Iris pigment epithelial cell (primary cell): ENCODE results near the gene DAZAP1.
"Not testable (repeated sequence)": the region's sequence is repeated elsewhere in the genome, so short reads cannot be mapped to it uniquely, and the experiment has no call there.

Experiments
- DNase-seq: peaks from one replicate; pipeline ENCODE4 v3.0.0-alpha.2; 2011; ENCODE audit warnings: low read depth

DAZAP1 gene

DNA sequence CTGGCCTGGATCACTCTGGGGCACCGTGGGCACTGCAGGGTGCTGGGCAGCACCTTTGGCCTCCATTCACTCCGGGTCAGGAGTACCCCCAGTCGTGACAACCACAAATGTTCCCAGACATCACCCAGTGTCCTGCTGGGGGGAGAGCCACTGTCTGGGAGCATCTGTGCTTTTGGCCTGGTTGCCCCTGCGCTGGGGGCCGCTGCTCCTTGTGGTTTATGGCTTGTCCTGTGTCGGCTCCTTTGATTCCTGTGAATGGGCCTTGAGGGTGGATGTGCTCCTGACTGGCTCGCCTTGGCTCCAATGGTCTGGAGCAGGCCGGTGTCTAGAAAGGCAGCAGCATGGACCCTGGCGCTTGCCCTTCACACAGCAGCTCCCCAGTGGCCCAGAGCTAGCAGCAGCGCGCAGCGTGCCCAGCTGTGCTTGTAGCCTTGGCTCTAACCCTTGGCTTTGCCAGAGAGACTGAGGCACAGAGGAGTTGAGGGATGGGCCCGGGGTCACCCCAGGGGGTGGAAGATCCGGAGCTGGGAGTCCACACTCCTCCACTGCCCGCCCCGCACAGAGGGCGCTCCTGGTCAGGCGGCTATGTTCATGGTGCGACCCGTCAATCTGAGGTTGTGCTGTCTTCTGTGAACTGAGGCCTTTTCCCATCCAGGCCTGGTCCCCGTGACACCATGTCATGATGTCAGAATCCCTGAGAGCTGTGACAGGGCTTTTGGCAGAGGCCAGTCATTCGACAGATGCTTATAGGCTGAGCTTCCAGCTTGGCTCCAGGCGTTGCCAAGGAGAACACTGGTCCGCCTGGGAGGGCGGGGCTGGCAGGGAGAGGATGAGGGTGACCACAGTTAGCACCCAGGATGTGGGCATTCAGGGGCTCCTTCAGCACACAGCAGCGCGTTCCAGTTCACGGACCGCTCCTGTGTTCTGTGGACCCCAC lies 4.1 kb downstream of the DAZAP1 start:
- DNase-seq: peak; percentile 42

DNA sequence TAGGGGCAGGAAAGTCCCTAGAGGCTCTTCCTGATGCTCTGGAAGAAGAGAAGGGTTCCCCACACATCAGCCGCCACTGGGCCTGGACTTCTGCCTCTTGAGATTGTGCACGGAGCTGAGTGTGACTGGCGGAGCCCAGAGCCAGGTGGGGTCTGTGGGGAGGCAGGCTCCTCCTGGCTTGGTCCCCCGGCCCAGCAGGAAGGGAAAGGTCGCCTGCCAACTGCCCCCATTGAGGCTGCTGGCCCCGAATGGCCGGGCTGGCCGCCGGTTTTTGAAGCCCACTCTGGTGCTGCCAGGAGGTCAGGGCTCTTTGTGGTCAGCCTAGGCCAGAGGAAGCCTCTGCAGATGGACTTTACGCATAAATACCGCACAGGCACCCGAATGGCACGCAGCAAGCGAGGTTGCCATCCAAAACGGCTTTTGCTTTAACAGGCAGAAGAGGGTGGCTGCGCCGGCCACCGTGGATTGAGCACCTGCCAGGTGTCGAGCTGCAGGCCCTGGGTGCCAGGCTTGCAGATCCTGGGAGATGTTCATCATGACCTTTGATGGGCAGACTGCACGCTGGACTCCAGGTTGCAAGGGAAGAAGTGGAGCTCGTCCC lies 5.0 kb downstream of the DAZAP1 start:
- DNase-seq: no peak

DNA sequence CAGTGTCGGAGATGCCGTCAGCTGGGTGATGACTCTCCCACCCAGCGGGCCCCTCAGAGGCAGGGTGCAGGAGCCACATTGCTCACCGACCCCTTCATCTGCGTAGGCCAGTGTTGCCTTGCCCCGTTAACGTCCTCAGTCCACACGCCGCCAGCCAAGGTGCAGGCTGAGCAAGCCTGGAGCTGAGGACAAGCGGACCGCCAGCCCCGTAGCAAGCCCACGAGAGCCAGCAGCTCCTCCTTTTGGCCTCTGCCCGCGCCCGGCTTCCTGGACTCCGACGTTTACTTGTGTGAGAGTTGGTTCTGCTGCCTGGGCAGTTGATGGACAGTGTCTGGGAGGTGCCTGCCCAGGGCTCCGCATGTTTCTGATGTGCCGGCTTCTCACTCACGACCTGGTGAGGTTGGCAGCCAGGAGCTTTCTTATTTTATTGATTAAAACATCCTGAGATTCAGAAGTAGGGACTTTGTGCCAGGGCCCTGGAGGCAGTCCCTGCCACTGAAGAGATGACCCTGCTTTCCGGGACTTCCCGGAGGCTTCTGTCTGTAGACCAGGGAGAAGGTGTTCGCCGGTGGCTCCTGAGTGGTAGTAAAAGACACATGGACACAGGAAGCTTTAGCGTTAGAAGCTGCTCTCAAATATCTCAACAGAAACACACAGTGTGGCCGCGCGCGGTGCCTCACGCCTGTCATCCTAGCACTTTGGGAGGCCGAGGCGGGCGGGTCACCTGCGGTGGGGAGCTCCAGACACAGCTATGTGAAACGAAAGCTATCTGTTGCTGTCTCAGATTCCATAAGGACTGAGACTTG lies 5.8 kb downstream of the DAZAP1 start:
- DNase-seq: no peak

DNA sequence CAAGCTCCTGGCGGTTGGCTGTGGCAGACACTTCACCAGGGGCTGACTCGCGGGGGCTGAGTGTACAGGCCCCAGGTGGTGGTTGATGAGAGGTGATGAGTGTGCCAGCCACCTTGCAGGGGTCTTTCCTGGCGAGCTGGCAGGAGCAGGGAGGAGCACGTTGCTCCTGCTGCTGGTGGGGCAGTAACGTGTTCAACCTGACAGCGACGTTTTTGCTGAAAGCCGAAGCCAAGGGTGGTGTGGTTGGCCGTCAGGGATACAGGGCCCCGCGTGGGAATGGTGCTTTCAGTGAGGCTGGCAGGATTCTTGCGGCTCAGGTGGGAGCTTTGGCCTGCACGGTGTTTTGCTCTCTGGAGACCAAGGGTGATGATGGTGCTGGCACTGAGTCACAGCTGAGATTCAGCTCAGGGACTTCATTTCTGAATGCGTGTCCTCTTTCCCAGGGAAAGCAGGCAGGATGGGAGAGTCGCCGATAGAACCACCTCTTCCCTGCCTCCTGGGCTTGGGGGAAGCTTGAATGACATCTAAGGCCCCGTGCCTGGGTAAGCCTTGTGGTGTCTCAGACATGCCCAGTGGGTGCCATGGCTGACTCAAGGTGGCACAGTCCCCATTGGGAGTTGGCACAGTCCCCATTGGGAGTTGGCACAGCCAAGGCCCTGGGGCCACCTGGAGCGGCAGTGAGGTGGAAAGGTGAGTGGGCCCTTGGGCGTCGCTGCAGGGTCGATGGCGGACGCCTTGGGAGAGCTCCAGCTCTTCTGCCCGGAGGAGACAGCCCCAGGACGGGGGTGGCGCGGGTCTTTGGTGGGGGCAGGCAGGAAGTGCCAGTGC lies 8.8 kb downstream of the DAZAP1 start:
- DNase-seq: peak; percentile 44

DNA sequence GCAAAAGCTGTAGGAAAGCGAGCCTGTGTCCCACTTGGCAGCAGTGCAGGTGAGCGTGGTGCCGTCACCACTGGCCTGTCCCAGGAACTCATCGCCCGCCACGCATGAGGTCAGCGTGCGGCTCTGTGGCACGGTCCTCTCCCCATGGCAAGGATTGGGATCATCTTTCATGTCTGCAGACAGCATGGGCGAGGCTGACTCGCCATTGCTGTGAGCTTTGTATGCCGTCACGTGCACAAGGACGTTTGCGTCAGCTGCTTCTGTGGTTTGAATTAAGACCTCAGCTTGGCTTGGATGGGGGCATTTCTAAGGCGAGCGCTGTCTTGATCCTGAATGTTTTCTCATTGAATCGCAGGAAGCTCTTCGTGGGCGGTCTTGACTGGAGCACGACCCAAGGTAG lies 9.8 kb downstream of the DAZAP1 start:
- peak; percentile 87 for DNase-seq

DNA sequence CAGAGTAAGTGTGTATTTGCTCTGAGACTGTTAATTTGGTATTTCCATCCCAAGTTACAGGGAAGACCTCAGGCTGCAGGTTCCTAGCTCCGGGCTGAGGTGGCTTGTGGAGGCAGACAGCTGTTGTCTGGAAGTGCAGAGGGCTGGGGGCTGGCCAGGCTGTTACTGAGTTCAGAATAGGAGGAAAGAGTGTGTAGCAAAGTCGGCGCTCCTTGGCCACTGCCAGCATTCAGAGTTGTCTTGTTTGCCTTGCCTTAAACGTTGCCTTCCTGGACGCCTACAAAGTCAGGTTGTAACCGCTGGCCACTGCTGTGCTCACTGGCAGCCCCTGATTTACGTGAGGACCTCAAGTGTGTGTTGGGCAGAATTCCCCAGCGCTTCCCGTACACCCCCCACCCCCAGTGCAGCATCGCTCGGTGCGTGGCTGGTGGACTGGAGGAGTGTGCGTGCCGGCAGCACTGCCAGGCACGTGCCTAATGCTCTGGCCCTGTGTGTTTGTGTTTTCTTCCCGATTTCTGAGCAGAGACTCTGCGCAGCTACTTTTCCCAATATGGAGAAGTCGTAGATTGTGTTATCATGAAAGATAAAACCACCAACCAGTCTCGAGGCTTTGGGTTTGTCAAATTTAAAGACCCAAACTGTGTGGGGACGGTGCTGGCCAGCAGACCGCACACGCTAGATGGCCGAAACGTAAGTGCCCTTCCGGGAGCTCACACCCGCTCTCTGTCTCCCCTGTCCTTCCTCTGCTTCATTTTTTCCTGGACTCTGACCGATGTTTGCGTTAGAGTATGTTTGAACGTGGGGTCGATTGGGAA lies 10.5 kb downstream of the DAZAP1 start:
- no peak for DNase-seq

DNA sequence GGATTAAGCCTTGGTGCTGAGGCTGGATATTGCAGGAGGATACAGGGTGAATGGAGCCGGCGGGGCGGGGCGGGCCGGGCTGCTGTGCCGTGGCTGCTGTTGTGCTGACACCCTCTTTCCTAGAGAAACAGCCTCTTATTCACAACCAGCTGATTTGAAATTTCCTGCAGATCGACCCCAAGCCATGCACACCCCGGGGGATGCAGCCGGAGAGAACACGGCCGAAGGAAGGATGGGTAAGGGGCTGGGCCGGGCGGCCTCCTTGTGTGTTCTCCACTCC lies 11.1 kb downstream of the DAZAP1 start:
- DNase-seq: no peak

DNA sequence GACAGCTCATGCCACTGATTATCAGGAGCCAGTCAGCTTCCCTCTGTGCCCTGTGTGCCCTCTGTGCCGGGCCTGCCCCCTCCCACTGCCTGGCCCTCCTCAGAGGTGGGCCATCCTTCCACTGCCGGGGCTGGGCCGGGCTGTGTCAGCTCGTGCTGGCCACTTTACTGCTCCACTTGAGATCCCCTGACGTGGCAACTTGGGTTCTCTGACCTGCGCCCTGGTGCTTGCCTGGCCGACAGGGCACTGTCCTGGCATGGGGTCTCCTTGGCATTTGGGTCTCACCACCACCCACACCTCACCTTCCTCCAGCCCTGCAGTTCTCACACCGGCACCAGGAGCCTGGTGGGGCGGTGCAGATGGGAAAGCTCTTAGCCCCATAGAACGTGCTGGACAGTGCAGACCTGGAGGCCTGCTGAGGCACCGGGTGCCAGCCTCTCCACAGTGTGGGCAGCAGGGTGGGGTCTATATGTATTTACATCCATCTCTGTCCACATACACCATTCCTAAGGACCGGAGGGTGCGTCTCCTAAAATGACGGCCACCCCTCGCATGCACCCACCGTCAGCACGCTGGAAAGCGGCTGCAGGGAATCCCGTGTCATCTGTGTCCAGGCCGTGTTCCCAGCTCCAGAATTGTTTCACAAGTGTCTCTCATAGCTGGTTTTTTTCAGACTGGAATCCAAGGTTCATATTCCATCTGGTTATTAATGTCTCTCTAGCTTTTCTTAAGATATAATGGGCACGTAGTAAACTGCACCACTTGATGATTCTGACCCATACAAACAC lies 11.8 kb downstream of the DAZAP1 start:
- no peak for DNase-seq

DNA sequence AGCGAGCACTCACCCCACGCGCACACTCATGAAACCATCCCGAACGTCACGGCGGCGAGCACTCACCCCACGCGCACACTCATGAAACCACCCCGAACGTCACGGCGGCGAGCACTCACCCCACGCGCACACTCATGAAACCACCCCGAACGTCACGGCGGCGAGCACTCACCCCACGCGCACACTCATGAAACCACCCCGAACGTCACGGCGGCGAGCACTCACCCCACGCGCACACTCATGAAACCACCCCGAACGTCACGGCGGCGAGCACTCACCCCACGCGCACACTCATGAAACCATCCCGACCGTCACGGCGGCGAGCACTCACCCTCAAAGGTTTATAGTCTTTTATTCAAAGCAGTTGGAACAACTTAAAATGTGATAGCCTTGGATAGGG lies 12.7 kb downstream of the DAZAP1 start:
- not testable (repeated sequence) for DNase-seq

DNA sequence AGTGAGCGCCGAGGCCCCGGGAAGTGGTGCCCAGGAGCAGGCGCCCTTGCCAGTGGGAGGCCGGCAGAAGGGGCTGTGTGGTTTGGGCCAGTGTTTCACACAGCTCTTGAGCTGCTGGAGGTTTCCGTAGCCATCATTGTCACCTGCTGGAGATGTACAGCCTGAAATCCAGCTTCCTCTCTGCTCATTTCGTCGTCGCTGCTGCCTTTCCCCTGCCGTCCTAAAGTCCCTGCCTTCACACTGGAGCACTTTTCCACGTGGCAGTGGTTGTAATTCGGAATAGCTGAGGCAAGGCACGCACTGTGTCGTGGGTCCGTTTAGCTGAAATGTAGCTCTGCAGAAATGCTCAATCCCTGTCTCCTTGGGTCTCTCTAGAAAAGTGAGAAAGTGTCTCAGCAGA lies 13.2 kb downstream of the DAZAP1 start:
- DNase-seq: no peak

DNA sequence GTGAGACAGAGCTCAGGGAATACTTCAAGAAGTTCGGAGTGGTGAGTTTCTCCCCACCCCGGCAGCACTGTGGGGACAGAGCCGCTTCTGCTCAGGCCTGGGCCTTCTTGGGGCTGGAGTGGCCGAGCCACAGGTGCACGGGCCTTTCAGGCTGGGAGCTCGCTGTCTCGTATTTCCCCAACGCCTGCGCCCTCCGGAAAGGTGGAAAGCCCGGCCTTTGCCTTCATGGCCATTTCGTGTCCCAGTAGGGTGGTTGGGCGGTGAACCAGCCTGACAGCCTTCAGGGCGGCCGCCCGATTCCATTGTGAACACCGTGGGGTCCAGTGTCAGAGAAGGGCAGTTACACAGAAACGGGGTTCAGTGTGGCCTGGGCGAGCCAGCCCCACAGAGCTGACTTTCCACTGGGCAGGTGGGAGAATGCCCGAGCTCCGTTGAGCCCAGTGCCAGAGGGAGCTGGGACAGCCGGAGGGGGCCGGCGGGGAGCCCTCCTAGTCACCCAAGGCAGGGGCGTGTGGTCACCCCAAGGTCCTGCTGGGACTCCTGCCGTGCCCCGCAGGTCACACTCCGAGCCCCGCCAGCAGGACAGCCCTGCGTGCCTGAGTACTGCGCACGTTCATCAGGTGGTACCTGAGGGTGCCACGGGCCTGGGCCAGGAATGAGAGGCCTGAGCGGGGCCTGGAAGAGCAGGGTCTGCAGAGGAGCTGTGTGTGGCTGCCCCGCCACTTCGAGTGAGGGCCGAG lies 14.0 kb downstream of the DAZAP1 start:
- no peak for DNase-seq

DNA sequence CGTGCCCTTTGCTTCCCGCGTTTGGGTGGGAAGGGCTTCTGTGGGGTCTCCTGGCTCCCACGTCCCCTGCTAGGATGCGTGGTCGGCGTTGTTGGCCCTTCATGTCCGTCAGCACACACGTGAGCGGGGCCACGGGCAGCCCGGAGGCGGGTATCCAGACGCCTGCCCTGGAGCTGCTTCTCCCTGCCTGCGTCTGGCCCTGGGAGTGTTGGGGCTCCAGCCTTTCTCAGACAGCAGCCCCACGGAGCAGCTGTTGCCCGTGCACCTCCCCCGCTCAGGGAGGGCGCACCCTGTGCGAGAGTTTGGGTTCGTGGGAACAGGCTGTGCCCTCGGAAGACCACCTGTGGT lies 14.5 kb downstream of the DAZAP1 start:
- DNase-seq: no peak

DNA sequence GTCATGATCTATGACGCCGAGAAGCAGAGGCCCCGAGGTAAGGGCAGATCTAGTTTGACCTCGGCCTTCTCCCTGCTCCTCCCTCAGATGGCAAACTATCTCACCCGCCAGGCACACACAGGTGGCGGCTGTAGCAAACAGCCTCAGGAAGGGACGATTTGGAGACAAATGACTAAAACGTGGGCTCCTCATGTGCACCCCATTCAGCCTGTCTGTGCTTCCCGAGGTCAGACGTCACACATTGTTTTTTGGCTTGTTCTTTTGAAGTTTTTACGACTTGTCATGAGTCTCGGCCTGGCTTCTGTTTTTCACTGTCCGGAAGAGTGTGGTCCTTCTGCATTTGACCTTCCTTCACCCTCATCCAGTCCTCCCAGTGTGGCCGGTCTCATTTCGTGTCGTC lies 15.0 kb downstream of the DAZAP1 start:
- no peak for DNase-seq

DNA sequence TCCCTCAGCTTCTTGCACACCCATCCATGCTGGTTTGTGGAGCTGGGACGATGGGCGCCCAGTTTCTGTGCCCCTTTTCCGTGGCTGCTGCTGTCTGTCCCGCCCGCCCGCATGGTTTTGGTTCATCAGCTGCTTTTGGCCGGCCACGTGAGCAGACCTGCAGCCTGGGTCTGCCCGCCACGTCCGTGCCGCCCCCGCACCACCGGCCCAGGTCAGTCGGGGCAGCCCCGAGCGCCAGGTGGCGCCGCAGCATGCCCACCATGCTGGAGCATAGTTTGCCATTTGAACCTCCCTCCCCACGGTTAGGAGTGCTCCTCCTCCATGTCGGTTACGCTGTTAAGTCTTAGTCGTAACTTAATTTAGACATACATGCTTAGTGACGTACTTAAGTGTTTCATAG lies 15.6 kb downstream of the DAZAP1 start:
- no peak for DNase-seq

DNA sequence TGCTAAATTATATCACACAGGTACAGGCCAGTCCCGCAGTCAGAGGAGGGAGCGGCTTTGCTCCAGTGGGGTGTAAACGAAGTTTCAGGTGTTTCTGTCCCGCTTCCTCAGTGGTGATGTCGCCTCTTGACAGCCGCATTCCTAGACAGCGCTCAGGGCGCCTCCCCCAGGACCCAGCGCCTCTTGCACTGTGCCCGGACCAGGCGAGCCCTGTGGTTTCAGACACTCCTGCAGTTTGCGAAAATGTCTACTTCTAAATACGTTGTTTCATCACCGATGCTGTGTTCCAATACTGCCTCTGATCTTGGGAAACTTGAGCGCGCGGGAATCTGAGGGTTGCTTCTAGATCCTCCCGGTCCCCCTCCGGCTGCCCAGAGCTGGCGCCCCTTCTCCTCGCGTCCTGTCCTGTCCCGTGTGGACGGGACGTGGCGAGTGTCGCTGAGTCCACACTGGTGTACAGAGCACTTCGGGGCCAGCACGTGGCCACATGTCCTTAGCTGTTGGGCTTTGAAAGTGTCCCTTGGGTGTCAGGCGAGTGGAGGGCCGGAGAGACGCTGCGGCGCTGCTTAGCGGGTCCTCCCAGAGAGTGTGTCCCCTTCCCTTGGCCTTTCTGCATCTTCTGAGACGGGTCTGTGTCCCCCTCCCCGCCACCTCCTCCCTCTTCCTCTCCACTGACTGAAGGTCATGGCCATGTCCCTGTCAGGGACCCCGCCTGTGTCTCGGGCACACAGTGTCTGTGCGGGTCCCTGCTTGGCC lies 16.2 kb downstream of the DAZAP1 start:
- DNase-seq: no peak

DNA sequence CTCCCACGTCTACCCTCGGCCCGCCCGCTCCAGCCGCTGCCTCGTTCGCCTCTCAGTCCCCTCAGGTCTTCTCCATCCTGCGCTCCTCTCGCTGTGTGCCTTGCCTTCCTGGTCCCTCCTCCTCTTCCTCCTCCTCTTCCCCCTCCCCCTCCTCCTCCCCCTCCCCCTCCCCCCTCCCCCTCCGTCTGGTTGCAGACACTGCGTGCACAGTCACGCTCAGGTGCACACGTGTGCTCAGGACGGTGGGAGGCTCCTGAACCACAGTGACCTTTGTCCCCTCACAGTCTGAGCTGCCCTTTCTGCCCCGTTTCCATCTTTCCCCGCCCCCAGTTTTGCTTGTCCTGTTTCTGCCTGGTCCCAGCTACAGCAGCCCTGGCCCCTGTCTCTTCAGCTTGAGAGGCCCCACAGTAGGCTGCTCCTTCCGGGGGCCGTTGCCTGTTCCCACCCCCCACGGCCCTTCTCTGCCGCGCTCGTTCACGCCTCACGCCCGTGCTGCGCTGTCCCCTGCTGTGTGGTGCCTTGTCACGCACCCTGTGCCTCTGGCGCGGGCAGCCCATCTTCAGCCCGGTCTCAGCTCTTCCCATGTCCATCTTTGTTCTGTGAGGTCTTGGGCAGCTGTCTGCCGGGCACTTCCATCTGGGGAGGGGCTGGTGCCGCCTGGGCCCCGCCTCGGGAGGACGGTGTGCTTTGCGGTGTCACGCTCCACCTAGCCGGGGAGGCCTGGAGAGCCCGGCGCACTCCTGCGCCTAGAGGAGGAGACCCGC lies 17.0 kb downstream of the DAZAP1 start:
- DNase-seq: no peak

DNA sequence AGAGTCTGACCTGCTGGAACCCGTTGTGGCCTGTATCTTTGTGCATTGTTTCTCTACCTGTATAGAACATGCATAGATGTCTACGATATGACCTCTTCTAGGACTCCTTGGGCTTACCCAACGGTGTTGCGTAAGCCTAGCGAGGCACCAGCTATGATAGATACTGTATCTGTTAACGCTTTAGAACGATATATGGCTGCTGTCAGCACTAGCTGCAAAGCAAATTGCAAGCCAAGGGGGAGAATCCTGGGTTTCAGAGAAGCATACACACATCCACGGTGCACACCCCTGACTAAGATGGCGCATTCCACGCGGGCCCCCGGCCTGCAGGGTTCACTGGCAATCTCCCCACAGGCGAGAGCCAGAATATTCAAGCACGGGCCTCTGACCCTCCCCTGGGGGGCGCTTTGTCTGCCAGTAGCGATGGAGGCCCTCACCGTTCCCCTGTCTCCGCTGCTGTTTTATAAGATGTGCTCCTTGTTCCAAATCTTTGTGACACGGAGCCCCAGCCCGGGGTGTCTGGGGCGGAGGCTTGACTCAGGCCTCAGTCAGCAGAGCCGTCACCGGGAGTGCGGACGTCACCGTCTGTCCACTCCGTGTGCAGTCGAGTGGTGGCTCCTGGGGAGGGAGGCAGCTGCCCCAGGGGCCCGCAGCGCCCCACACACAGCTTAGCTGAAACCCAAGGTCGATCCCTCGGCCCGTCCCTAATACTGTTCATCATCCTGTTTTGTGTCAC lies 17.9 kb downstream of the DAZAP1 start:
- no peak for DNase-seq

DNA sequence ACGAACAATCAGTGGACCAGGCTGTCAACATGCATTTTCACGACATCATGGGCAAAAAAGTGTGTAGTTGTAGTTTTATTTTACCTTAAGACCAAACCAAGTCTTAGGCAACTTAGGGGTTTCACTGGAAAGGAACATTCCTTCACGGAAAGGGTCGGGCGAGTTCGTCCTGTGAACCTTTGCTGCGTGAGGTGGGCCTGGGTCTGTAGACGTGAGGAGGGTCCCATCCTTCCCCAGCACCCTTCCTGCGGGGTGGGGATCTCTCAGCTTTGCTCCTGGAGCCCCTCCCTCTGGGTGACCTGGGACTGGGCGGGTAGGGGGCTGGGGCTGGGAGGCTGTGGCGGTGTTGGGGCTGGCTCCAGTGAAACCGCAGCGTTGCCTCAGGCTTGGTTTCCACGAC lies 18.5 kb downstream of the DAZAP1 start:
- DNase-seq: no peak
